8988T (cell line): ENCODE measurements around the gene CCSER2.
"Not testable (repeated sequence)": the region's sequence is repeated elsewhere in the genome, so short reads cannot be mapped to it uniquely, and the experiment has no call there.

ENCODE experiments used
- DNase-seq: peaks from one replicate; pipeline ENCODE4 v3.0.0; 2011

The CCSER2 gene

GRCh38 chr10:84328418-84329195 is at the start of gene CCSER2:
CCSER2 (plus strand) TSS chr10:84328589; CDS start chr10:84371053, 42,464 bp downstream.
- DNase-seq: peak; percentile 93

GRCh38 chr10:84279876-84280475 is 48.4 kb upstream of the CCSER2 start:
- DNase-seq: not testable (repeated sequence)

- DNase-seq: no peak
These were observed 41.7 kb upstream of the CCSER2 start for GRCh38 chr10:84286695-84287094.

- no peak for DNase-seq
These were observed 40.2 kb upstream of the CCSER2 start for GRCh38 chr10:84288151-84288550.

GRCh38 chr10:84289521-84290200 is 38.7 kb upstream of the CCSER2 start:
- no peak for DNase-seq

- no peak for DNase-seq
These were observed 38.2 kb upstream of the CCSER2 start for GRCh38 chr10:84290235-84290634.

GRCh38 chr10:84291384-84291783 is 37.0 kb upstream of the CCSER2 start:
- DNase-seq: peak; percentile 12

- DNase-seq: no peak
These were observed 35.9 kb upstream of the CCSER2 start for GRCh38 chr10:84292502-84292901.

GRCh38 chr10:84293171-84293570 is 35.2 kb upstream of the CCSER2 start:
- DNase-seq: no peak

GRCh38 chr10:84293574-84294016 is 34.8 kb upstream of the CCSER2 start:
- no peak for DNase-seq

GRCh38 chr10:84294766-84295447 is 33.5 kb upstream of the CCSER2 start:
- no peak for DNase-seq

GRCh38 chr10:84296091-84296981 is 32.1 kb upstream of the CCSER2 start:
- no peak for DNase-seq

- DNase-seq: no peak
These were observed 30.3 kb upstream of the CCSER2 start for GRCh38 chr10:84298057-84298456.

- no peak for DNase-seq
These were observed 26.2 kb upstream of the CCSER2 start for GRCh38 chr10:84302223-84302622.

- no peak for DNase-seq
These were observed 21.5 kb upstream of the CCSER2 start for GRCh38 chr10:84306751-84307384.

GRCh38 chr10:84308021-84308420 is 20.4 kb upstream of the CCSER2 start:
- DNase-seq: no peak

GRCh38 chr10:84308481-84309304 is 19.7 kb upstream of the CCSER2 start:
- no peak for DNase-seq

GRCh38 chr10:84310470-84310869 is 17.9 kb upstream of the CCSER2 start:
- DNase-seq: no peak

- DNase-seq: no peak
These were observed 16.8 kb upstream of the CCSER2 start for GRCh38 chr10:84311576-84311975.

- DNase-seq: no peak
These were observed 15.6 kb upstream of the CCSER2 start for GRCh38 chr10:84312816-84313215.

- no peak for DNase-seq
These were observed 14.1 kb upstream of the CCSER2 start for GRCh38 chr10:84314275-84314674.
